ENCODE measurements around the gene FARP1.

GRCh38 chr13:98189841-98190505 is 47.1 kb downstream of the FARP1 start:
- TF ChIP-seq CTCF (IDR thresholded peaks at IDR 0.05): no peak
- TF ChIP-seq POLR2A (IDR thresholded peaks at IDR 0.05): no peak
